GM23338 (cell line): ENCODE measurements around the gene HTR3E. TPM values are rescaled to one million over a fixed set of nuclear protein-coding genes. Genes with fewer than 3 reads are reported as not detected.

ENCODE experiments used
- ATAC-seq: fragments of 200-7000 bp; cut with Tn5 transposase; 3 replicates; pipeline ENCODE4 v1.9.1; 2020
- DNase-seq: peaks from one replicate; pipeline ENCODE4 v3.0.0-alpha.2; 2015; ENCODE audit warnings: low spot score
- H2AFZ ChIP-seq: fragments of 200-600 bp; sonication (generic); 2 replicates; pipeline ENCODE4 v1.8.0; 2016; ENCODE audit warnings: antibody characterized with exemption, mild to moderate bottlenecking, moderate library complexity
- H3F3A ChIP-seq: fragments of 200-600 bp; sonication (generic); replicated peaks from 2 replicates; pipeline ENCODE4 v1.8.0; 2017; ENCODE audit warnings: antibody characterized with exemption, mixed run types, low read depth
- H3K27ac ChIP-seq: fragments of 200-600 bp; sonication (generic); 2 replicates; pipeline ENCODE4 v1.6.1; 2016; ENCODE audit warnings: low read depth
- H3K27me3 ChIP-seq: fragments of 200-600 bp; sonication (generic); 2 replicates; pipeline ENCODE4 v1.8.0; 2016; ENCODE audit warnings: mild to moderate bottlenecking, mixed run types, moderate library complexity; ENCODE audit not compliant: insufficient read depth
- H3K36me3 ChIP-seq: fragments of 200-600 bp; sonication (generic); 2 replicates; pipeline ENCODE4 v1.8.0; 2016; ENCODE audit warnings: mild to moderate bottlenecking; ENCODE audit not compliant: insufficient read depth
- H3K4me1 ChIP-seq: fragments of 200-600 bp; sonication (generic); 2 replicates; pipeline ENCODE4 v1.8.0; 2016; ENCODE audit warnings: mild to moderate bottlenecking, moderate library complexity; ENCODE audit not compliant: insufficient read depth
- H3K4me2 ChIP-seq: fragments of 200-600 bp; sonication (generic); 2 replicates; pipeline ENCODE4 v1.7.1; 2017; ENCODE audit warnings: mixed run types
- H3K4me3 ChIP-seq: fragments of 200-600 bp; sonication (generic); 2 replicates; pipeline ENCODE4 v1.6.1; 2016; ENCODE audit warnings: mixed run types
- H3K79me2 ChIP-seq: fragments of 200-600 bp; sonication (generic); replicated peaks from 2 replicates; pipeline ENCODE4 v1.8.0; 2017; ENCODE audit warnings: mild to moderate bottlenecking; ENCODE audit not compliant: insufficient read depth
- H3K9me2 ChIP-seq: fragments of 200-600 bp; sonication (generic); 2 replicates; pipeline ENCODE4 v1.8.0; 2017; ENCODE audit not compliant: insufficient read depth
- H4K20me1 ChIP-seq: fragments of 200-600 bp; sonication (generic); replicated peaks from 2 replicates; pipeline ENCODE4 v1.8.0; 2017; ENCODE audit warnings: mild to moderate bottlenecking; ENCODE audit not compliant: insufficient read depth
- H3K27ac Mint-ChIP-seq: 2 replicates; pipeline ENCODE4 v1.8.0; 2020; ENCODE audit warnings: inconsistent platforms, mild to moderate bottlenecking, moderate library complexity, mixed read lengths
- H3K27me3 Mint-ChIP-seq: 3 replicates; pipeline ENCODE4 v1.8.0; 2022; ENCODE audit warnings: low read depth, mild to moderate bottlenecking, moderate library complexity, mixed read lengths, inconsistent platforms; ENCODE audit not compliant: insufficient read depth, poor library complexity
- H3K36me3 Mint-ChIP-seq: 3 replicates; pipeline ENCODE4 v1.8.0; 2021; ENCODE audit warnings: low read depth, mild to moderate bottlenecking, inconsistent platforms, moderate library complexity, mixed read lengths
- H3K4me1 Mint-ChIP-seq: 3 replicates; pipeline ENCODE4 v1.8.0; 2020; ENCODE audit warnings: mild to moderate bottlenecking, inconsistent platforms, mixed read lengths
- H3K4me3 Mint-ChIP-seq: 3 replicates; pipeline ENCODE4 v1.8.0; 2021; ENCODE audit warnings: moderate library complexity, mild to moderate bottlenecking, inconsistent platforms, mixed read lengths
- H3K9me3 Mint-ChIP-seq: 3 replicates; pipeline ENCODE4 v1.8.0; 2020; ENCODE audit warnings: moderate library complexity, mild to moderate bottlenecking, inconsistent platforms, mixed read lengths
- CREB1 ChIP-seq: fragments of 250-450 bp; sonication (Bioruptor Pico); IDR thresholded peaks from 2 replicates; pipeline ENCODE4 v1.5.0; 2020; ENCODE audit warnings: low read depth, mild to moderate bottlenecking, moderate library complexity
- CTCF ChIP-seq, 2 experiments: fragments of 200-600 bp in 1 of 2; sonication (generic) in 1 of 2; conservative IDR thresholded peaks; 2 replicates each; pipeline versions ENCODE4 v1.5.1 to v1.6.1; 2016 to 2017; ENCODE audit warnings: antibody characterized with exemption in 2 of 2, low read depth in 2 of 2, mild to moderate bottlenecking in 2 of 2, moderate library complexity in 1 of 2
- ETS1 ChIP-seq: IDR thresholded peaks from 2 replicates; pipeline ENCODE4 v1.6.1; 2016; ENCODE audit warnings: antibody characterized with exemption
- EZH2 ChIP-seq: fragments of 200-600 bp; sonication (generic); IDR thresholded peaks from one replicate; pipeline ENCODE4 v1.8.0; 2017; ENCODE audit warnings: antibody characterized with exemption, mild to moderate bottlenecking, low read depth; ENCODE audit not compliant: unreplicated experiment
- JUNB ChIP-seq: IDR thresholded peaks from one replicate; pipeline ENCODE4 v1.6.1; 2016; ENCODE audit warnings: antibody characterized with exemption; ENCODE audit not compliant: unreplicated experiment
- NANOG ChIP-seq: IDR thresholded peaks from 2 replicates; pipeline ENCODE4 v1.6.1; 2016; ENCODE audit warnings: antibody characterized with exemption, borderline replicate concordance
- POLR2AphosphoS5 ChIP-seq: IDR thresholded peaks from 2 replicates; pipeline ENCODE4 v1.6.1; 2016; ENCODE audit warnings: antibody characterized with exemption, low read depth
- STAT1 ChIP-seq: IDR thresholded peaks from one replicate; pipeline ENCODE4 v1.6.1; 2016; ENCODE audit warnings: antibody characterized with exemption; ENCODE audit not compliant: unreplicated experiment
- ZNF331 ChIP-seq: fragments of 250-450 bp; sonication (Bioruptor Pico); IDR thresholded peaks from 2 replicates; pipeline ENCODE4 v1.5.0; 2020; ENCODE audit warnings: low read depth, mild to moderate bottlenecking, moderate library complexity
- ZNF462 ChIP-seq: fragments of 250-450 bp; sonication (Bioruptor Pico); IDR thresholded peaks from 2 replicates; pipeline ENCODE4 v1.5.0; 2020; ENCODE audit warnings: mild to moderate bottlenecking, moderate library complexity
- polyA plus RNA-seq: library from polyadenylated mRNA; unstranded; fragments of >200 nt; fragmentation: Nextera tagmentation; extraction: Ambion mirVana; gene quantifications from 2 replicates; pipeline ENCODE4 v1.2.1, GENCODE V29; 2016
- total RNA-seq: library from RNA; depleted of rRNA; stranded (reverse); fragments of >200 nt; shearing (Covaris generic); gene quantifications from 2 replicates; pipeline ENCODE4 v1.2.3, GENCODE V29; 2014

The HTR3E gene
- total and polyA plus RNA-seq, 2 experiments from 2014 or later: not detected

- TF ChIP-seq ZNF462 (CRISPR knock-in tag) (no peak), CREB1 (CRISPR knock-in tag) (no peak), JUNB (no peak), STAT1 (no peak)
Observed at GRCh38 chr3:184062637-184063036, 34.2 kb upstream of the HTR3E start (continued).

- Histone ChIP-seq H3K4me3 (no peak overlapping the region), H3K36me3 (no peaks in the 10 kb centered on the region), H3K4me2 (no peak overlapping the region), H3F3A (no peaks in the 10 kb centered on the region), H2AFZ (no peak overlapping the region), H4K20me1 (no peaks in the 10 kb centered on the region), H3K27ac (no peak overlapping the region), H3K9me2 (peaks cover 4% of the 10 kb centered on the region; the same call in 1 of the 2 replicates), H3K27me3 (no peaks in the 10 kb centered on the region), H3K79me2 (no peaks in the 10 kb centered on the region), H3K4me1 (no peaks in the 10 kb centered on the region)
- Mint-ChIP-seq H3K9me3 (peaks cover 15% of the 10 kb centered on the region), H3K27me3 (no peaks in the 10 kb centered on the region), H3K4me3 (no peak overlapping the region), H3K36me3 (no peaks in the 10 kb centered on the region), H3K27ac (no peak overlapping the region), H3K4me1 (no peaks in the 10 kb centered on the region)
- ATAC-seq (no peak), DNase-seq (no peak)
- TF ChIP-seq JUNB (no peak), NANOG (no peak), ETS1 (no peak), EZH2 (no peak), CTCF (conservative IDR thresholded peaks at IDR 0.05; ENCODE audit: low read depth in 2 of 2) (no peak), POLR2AphosphoS5 (no peak), ZNF331 (CRISPR knock-in tag) (no peak)
Observed at GRCh38 chr3:184066211-184066610, 30.7 kb upstream of the HTR3E start.
